Right lobe of liver (tissue), 4 donors: ENCODE data around the gene GALNT1.

ENCODE experiments used
- CTCF ChIP-seq, 4 donors: fragments of 200-600 bp in 3 of 4; fragments of 450-650 bp in 1 of 4; IDR thresholded peaks; one replicate each; pipeline versions ENCODE4 v1.5.1 to v1.8.0; 2016 to 2022; ENCODE audit warnings: antibody characterized with exemption in 4 of 4, mild to moderate bottlenecking in 2 of 4
- POLR2A ChIP-seq: fragments of 450-650 bp; IDR thresholded peaks from one replicate; pipeline ENCODE4 v1.6.1; 2017; ENCODE audit warnings: antibody characterized with exemption, mild to moderate bottlenecking
- donor health status: DM: no; HTN: no; CAD: no.
- donor health status: DM: no; HTN: no; CAD: no.
- donor health status: DM: no; HTN: yes; CAD: no.

- TF ChIP-seq CTCF (IDR thresholded peaks at IDR 0.05) = no peak
- no peak for TF ChIP-seq POLR2A
Observed at GRCh38 chr18:35689728-35690127, 108.2 kb downstream of the GALNT1 start.
